Lung (tissue), 12 donors: ENCODE results near the gene AEBP1. TPM values are rescaled to one million over a fixed set of nuclear protein-coding genes. Genes with fewer than 3 reads are reported as not detected.

Experiments
- ATAC-seq: fragments of 200-7000 bp; cut with Tn5 transposase; one replicate; pipeline ENCODE4 v1.9.1; 2020; ENCODE audit warnings: moderate number of reproducible peaks; ENCODE audit not compliant: insufficient read depth, low FRiP score
- DNase-seq, 3 donors: peaks; one replicate each; pipeline ENCODE4 v3.0.0-alpha.2; 2013 to 2017
- H3K27ac ChIP-seq, 2 donors: one replicate each; pipeline ENCODE4 v1.5.1; 2013; ENCODE audit warnings: mild to moderate bottlenecking in 2 of 2, moderate library complexity in 2 of 2, control low read depth in 1 of 2, inconsistent platforms in 1 of 2, low read depth in 1 of 2, low read length in 1 of 2
- H3K27me3 ChIP-seq, 3 donors: one replicate each; pipeline ENCODE4 v1.5.1; 2013; ENCODE audit warnings: low read length in 2 of 3; ENCODE audit not compliant: control insufficient read depth in 3 of 3, insufficient read depth in 3 of 3
- H3K36me3 ChIP-seq, 4 donors: one replicate each; pipeline ENCODE4 v1.5.1; 2013; ENCODE audit warnings: low read length in 4 of 4, mild to moderate bottlenecking in 1 of 4, moderate library complexity in 1 of 4; ENCODE audit not compliant: control insufficient read depth in 4 of 4, insufficient read depth in 4 of 4
- H3K4me1 ChIP-seq, 5 donors: one replicate each; pipeline ENCODE4 v1.5.1; 2013; ENCODE audit warnings: low read length in 5 of 5, mild to moderate bottlenecking in 2 of 5, moderate library complexity in 1 of 5; ENCODE audit not compliant: control insufficient read depth in 5 of 5, insufficient read depth in 5 of 5
- H3K4me3 ChIP-seq: one replicate; pipeline ENCODE4 v1.5.1; 2013; ENCODE audit warnings: mild to moderate bottlenecking, control low read depth, moderate library complexity
- H3K9ac ChIP-seq, 2 donors: one replicate each; pipeline ENCODE4 v1.5.1; 2013; ENCODE audit warnings: low read length in 2 of 2, control low read depth in 1 of 2; ENCODE audit not compliant: insufficient read depth in 1 of 2
- H3K9me3 ChIP-seq, 4 donors: one replicate each; pipeline ENCODE4 v1.5.1; 2013; ENCODE audit warnings: low read length in 3 of 4, mild to moderate bottlenecking in 1 of 4, moderate library complexity in 1 of 4; ENCODE audit not compliant: control insufficient read depth in 4 of 4, insufficient read depth in 3 of 4
- CTCF ChIP-seq: IDR thresholded peaks from 2 replicates; pipeline ENCODE4 v1.5.1; 2012; ENCODE audit warnings: mild to moderate bottlenecking; ENCODE audit errors: control extremely low read depth, extremely low read depth
- WGBS, 2 donors: extraction: QIAGEN DNeasy Blood & Tissue Kit; methylation state at CpG; one replicate each; pipeline ENCODE4 v1.1.7; 2013; 5-methylcytosine and 5-hydroxymethylcytosine counted together
- polyA plus RNA-seq, 2 donors: library from polyadenylated mRNA; stranded (reverse); fragments of 200-250 nt; gene quantifications; one replicate each; pipeline ENCODE4 v1.2.1, GENCODE V29; 2013
- total RNA-seq, 2 donors: library from RNA; depleted of rRNA in 1 of 2; stranded (reverse); fragments of >200 nt in 1 of 2; gene quantifications; one replicate each; pipeline ENCODE4 v1.2.1, GENCODE V29; 2014 to 2021
- donor health status: control.
- donor health status: control.
- donor health status: Bipolar disorder and iron deficiency.
- donor health status: healthy.
- donor health status: DM: yes; HTN: yes; CAD: no.

AEBP1 gene
- total and polyA plus RNA-seq, 4 donors: 43.4 to 124 (median 68.7) TPM

- Histone ChIP-seq H3K9ac (no peak overlapping the region), H3K4me3 (no peak overlapping the region), H3K4me1 (peaks cover 0 to 12% (median 6%) of the 10 kb centered on the region in 5 donors), H3K27ac (peak overlapping the region in 1 of 2 donors; percentile 58), H3K27me3 (no peaks in the 10 kb centered on the region), H3K9me3 (peaks cover 0 to 3% (median 0%) of the 10 kb centered on the region in 4 donors), H3K36me3 (peaks cover 0 to 45% (median 20%) of the 10 kb centered on the region in 4 donors)
- ATAC-seq (no peak), DNase-seq (no peak)
- WGBS, 2 donors: 86 to 87% methylated on average over 8 to 11 of the region's 11 CpGs
- TF ChIP-seq CTCF: no peak
Observed at GRCh38 chr7:44080686-44081265, 23.4 kb upstream of the AEBP1 start.

DNA sequence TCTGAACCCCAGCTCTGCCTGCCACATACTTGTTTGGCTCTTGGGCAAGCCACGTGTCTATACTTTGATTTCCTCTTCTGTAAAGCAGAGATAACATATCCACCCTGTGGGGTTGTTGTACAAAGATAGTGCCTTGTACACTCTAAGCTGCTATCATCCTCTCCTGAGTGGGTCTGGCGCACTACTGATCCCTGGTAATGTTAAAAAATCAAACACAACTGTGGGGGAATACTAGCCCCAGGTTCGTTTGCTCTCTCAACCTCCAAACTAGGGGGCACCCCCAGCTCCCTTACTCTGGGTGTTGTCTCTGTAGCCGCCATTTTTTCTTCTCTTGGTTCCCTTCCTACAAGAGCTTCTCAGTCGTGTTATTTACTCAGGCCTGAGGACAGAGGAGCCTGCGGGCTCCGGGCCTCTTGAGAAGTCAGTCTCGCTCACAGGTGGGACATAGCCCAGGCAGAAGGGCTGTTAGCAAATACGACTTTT lies 22.8 kb upstream of the AEBP1 start:
- no peak for DNase-seq
- peaks cover 0 to 40% (median 18%) of the 10 kb centered on the region in 4 donors for H3K36me3 ChIP-seq
- WGBS, 2 donors: 46 to 56% methylated on average over 9 of the region's 9 CpGs
- TF ChIP-seq CTCF: no peak
- ATAC-seq: no peak
- H3K4me1 ChIP-seq: peaks cover 0 to 12% (median 6%) of the 10 kb centered on the region in 5 donors
- peak overlapping the region; percentile 58 to 92 for H3K27ac ChIP-seq
- peaks cover 0 to 3% (median 0%) of the 10 kb centered on the region in 4 donors for H3K9me3 ChIP-seq
- H3K4me3 ChIP-seq: peak overlapping the region; percentile 27
- H3K27me3 ChIP-seq: no peaks in the 10 kb centered on the region
- peak overlapping the region in 1 of 2 donors; percentile 46 for H3K9ac ChIP-seq

DNA sequence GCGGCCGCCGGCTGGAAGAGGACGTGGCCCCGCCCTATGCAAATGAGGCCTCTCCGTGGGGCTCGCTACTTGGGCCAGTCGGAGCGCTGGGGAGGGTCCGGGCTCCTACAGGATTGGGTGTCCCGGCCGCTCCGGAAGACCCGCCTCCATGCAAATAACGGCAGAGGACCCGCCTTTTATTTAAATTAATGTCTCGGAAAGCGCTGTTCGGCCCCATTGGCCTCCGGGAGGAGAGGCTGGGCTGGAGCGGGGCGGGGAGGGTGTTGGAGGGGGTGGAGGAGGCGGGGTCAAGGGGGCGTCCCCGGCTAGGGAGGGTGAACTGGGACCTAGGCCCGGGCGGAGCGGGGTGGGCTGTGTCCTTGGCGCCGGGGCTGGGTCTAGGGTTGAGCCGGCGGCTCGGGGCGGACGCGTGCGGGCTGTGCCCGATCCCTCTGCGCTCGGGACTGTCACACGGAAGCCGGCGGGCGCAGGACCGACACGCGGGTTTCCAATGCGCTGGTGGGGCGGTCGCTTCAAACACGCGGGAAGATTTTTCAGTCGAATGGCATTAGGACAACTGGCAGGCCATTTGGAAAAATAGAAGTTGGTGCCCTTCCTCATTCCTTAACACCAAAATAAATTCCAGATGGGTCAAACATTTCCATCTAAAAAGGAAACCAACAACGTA lies 21.5 kb upstream of the AEBP1 start:
- TF ChIP-seq CTCF: no peak
- 0 to 1% methylated on average over 53 to 54 of the region's 54 CpGs for WGBS, 2 donors
- peak; percentile 99 for DNase-seq
- Histone ChIP-seq H3K36me3 (peaks cover 0 to 27% (median 8%) of the 10 kb centered on the region in 4 donors), H3K4me1 (peaks cover 0 to 12% (median 10%) of the 10 kb centered on the region in 5 donors), H3K9me3 (peaks cover 0 to 3% (median 0%) of the 10 kb centered on the region in 4 donors), H3K27me3 (no peaks in the 10 kb centered on the region), H3K4me3 (peak overlapping the region; percentile 63), H3K9ac (no peak overlapping the region), H3K27ac (peak overlapping the region; percentile 89 to 94)
- peak; percentile 98 for ATAC-seq
